T follicular helper cell (primary cell): ENCODE measurements around the gene SIDT1.

Source experiments
- DNase-seq: peaks from one replicate; pipeline ENCODE4 v3.0.0-alpha.2; 2020; ENCODE audit warnings: low read depth

Gene SIDT1

DNA sequence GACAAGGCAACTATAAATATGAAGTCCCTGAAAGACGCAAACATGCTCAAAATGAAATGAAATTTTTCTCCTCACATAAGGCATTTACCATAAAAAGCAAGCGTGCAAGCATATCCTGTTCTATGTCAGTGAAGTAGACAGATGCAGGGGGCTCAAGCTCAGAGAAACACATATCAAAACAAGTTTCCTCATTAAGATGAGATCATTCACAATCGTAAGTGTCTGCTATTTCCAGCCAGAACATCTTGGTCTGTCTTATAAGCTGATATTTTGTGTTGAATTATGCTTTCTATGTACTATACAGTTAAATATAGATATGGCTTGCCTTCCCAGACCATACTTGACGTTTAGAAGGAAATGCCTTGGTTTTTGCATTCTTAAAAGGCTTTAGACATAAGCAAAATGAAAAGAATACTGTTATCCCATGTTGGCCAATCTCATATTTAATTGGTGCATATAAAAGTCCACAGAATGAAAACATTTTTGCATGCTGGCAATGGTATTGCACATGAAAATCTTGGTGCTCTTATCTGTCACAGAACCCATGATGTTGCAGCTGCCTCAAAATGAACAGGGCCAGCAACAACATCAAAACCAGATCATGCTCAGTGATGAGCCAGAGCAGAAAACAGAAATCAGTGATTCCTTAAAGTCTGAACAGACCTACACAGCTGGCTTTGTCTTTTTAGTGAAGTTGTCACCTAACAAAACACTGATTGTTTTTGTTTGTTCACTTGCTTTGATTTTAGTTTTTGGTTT is 65.4 kb downstream of the SIDT1 start:
- DNase-seq, result no peak

DNA sequence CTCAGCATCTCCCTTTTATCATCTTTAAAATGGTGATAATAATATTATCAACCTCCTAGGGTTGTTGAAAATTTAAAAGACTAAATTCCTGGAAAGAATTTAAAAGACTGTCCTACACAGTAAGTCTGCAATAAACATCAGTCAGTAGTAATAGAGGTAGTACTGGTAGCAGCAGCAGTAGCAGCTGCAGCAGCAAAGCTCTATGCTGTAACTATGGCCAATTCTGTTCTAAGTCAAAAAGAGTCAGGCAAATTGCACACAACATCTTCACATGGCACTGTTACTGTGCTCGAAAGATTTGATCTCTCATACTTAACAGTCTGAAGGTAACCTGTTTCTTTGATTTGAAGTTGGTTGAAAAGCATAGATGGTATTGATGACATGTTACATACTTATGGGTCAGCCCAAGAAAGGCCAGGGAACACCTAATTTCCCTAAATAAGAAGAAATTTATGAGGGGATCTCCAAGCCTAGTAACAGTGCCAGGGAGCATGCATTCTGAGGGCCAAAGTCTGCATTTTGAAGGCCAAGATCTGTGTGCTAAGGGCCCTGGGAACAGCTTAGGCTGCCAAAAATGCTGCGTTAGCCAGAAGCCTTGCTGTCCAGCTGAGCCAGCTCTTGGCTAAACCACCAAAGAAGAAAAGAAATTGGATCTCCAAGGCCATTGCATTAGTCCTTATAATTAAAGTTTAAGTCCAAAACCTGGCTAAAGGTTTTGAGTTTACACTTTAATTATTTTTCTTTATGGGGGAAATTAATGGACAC is 68.2 kb downstream of the SIDT1 start:
- DNase-seq, result no peak

DNA sequence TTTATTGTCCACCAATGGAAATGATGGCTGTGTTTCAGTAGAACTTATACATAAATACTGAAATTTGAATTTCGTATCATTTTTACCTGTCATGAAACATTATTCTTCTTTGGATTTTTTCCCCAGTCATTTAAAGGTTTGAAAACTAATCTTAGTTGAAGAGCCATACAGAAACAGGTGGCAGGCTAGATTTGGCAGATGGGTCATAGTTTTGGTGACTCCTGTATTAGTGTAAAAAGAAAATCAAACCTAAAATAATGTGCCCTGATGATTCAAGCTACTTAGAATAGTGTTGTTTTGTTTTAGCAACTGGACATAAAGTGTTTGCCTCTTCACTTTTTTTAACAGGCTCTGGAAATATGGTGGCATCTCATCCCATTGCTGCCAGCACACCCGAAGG is 68.9 kb downstream of the SIDT1 start:
- DNase-seq, result no peak

GRCh38 chr3:113602256-113602655 is 69.9 kb downstream of the SIDT1 start:
- DNase-seq, result no peak

DNA sequence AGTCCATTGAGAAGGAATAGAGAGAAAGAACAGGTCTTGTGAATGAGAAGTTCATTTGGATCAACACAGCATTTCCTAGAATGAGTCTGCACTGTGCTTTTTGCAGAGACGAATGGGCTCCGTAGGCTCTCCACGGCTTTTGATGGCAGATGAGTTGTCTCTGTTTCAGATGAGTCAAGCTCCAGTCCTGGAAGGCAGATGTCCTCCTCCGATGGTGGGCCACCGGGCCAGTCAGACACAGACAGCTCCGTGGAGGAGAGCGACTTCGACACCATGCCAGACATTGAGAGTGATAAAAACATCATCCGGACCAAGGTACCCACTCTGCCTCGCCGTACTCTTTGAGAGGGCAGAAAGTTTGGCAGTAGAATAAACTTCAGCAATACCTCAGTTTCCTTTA is 70.5 kb downstream of the SIDT1 start:
- DNase-seq, result no peak

GRCh38 chr3:113606539-113607218 is 74.3 kb downstream of the SIDT1 start:
- no peak for DNase-seq

DNA sequence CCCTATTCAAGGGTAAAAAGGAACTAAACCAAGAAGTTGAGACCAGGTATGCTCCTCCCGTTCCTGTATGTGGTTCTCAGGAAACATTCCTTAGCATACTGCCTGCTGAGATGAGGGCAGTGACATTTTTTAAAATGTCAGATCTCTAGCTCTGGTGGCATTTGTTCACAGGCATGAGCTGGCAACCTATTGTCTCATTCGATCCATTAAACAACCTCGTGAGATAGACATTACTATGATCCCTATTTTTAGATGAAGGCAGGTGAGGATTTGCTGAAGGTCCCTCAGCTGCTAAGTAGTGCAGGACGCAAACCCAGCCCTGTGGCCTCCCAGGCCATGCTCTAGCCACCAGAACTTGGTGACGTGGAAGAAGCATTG is 74.9 kb downstream of the SIDT1 start:
- DNase-seq, result no peak

DNA sequence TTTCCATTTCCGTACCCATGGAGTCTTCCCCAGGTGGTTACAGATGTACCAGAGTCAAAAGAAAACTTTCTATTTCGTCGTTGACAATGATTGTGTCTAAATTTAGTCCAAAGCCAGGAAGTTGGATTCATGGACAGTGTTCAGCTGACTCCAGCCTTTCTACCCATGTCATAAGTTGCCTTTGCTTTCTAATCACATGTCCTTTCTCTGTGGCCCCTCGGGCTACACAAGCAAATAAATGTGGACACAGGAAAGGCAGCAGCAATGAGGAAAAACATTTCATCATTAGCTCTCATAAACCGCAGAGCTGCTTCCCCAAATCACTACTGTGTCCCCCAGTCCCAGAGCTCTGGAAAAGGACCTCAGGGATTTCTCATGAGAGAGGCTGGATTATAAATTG is 82.0 kb downstream of the SIDT1 start:
- no peak for DNase-seq

- no peak for DNase-seq
Observed at GRCh38 chr3:113615976-113616375, 83.6 kb downstream of the SIDT1 start.

DNA sequence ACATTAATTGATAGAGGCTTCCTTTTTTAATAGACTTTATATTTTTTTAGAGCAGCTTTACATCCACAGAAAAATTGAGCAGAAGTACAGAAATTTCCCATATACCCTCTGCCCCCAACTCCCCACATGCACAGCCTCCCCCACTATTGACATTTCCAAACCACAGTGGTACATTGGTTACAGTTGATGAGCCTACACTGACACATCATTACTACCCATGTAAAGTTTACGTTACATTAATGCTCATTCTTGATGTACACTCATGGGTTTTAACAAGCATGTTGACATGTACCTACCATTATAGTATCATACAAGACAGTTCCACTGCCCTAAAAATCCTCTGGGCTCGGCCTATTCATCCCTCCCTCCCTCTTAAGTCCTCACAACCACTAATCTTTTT is 85.4 kb downstream of the SIDT1 start:
- no peak for DNase-seq

GRCh38 chr3:113620091-113620490 is 87.7 kb downstream of the SIDT1 start:
- no peak for DNase-seq

- no peak for DNase-seq
Observed at GRCh38 chr3:113623324-113623723, 91.0 kb downstream of the SIDT1 start.

- no peak for DNase-seq
Observed at GRCh38 chr3:113623811-113624210, 91.5 kb downstream of the SIDT1 start.

GRCh38 chr3:113625834-113626233 is 93.5 kb downstream of the SIDT1 start:
- DNase-seq, result no peak

GRCh38 chr3:113626503-113627371 is 94.4 kb downstream of the SIDT1 start:
- DNase-seq, result no peak

GRCh38 chr3:113628316-113628715 is 96.0 kb downstream of the SIDT1 start:
- no peak for DNase-seq

GRCh38 chr3:113628788-113629187 is 96.4 kb downstream of the SIDT1 start:
- no peak for DNase-seq

DNA sequence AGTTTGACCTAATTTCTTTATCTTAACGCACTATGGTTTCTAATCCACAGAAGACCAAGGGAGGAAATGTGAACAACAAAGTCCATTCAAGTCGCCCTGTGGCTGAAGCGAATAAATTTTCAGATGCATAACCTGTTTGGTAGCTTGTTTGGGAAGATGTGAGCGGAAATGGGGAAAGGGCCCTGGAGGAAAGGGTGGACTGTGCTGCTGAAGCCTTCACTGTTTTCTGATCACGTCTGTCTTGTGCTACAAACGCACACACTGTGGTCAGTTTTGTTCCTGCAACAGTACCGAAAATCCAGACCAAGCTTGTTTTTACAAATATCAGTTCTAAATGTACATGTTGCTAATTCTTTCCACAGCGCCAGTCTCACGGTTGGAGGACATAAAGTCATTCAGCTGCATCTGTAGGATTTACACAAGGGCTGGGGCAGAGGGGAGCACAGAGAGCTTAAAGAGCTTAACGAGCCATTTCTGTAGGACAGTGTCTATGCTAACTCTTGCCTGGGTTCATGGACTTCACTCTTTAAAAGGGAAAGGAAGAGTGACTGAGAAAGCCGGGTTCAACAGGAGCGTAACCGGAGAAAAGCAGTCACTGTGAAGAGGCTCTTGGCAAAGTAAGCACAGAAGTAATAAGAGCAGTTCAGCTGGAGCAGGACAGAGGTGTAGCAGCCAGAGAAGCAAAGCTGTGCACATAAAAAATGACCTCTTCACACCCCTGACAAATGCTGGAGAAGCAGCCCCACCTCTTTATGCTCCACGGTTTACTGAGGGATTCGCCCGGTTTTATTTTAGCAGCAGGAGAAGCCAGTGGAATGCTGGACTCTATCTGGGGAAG is 97.4 kb downstream of the SIDT1 start:
- DNase-seq, result no peak

- DNase-seq, result no peak
Observed at GRCh38 chr3:113630956-113631542, 98.7 kb downstream of the SIDT1 start.

DNA sequence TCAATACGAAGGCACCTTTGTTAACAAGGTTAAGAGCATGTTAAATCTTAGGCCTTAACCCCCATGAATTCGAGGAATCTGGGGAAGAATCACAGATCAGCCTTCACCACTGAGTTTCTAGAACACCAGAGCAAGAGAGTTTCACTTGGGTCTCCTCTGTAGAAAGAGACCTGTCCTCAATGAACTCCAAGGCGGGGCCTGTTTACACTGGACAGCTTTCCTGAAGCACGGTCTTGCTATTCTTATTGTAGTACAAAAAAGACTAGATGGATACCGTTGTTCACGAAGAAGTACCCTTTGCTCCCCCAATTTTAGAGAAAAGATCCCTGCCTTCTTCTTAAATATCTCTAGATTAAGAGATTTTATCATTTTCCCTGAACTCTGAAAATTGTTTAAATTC is 99.2 kb downstream of the SIDT1 start:
- DNase-seq, result no peak
